ENCODE measurements around the gene PPIL6. TPM values are rescaled to one million over a fixed set of nuclear protein-coding genes. Genes with fewer than 3 reads are reported as not detected.

The PPIL6 gene
- polyA plus RNA-seq, 1 of the 3 experiments (the other 2 are of a cell fraction), result 1.1 TPM

- Histone ChIP-seq H3K4me3 (ENCODE audit: low read depth in 2 of 2, low read length in 1 of 2) (no peak overlapping the region), H4K20me1 (ENCODE audit: insufficient read depth) (no peaks in the 10 kb centered on the region), H3F3A (replicated peaks; ENCODE audit: insufficient read depth) (no peaks in the 10 kb centered on the region), H3K27ac (ENCODE audit: low read depth in 2 of 2, low read length in 1 of 2) (no peak overlapping the region), H3K27me3 (ENCODE audit: insufficient read depth) (no peaks in the 10 kb centered on the region), H3K9me3 (no peaks in the 10 kb centered on the region), H3K9me2 (no peaks in the 10 kb centered on the region), H3K9ac (no peak overlapping the region), H2AFZ (ENCODE audit: low read depth) (no peak overlapping the region), H3K36me3 (replicated peaks in 1 of 2; ENCODE audit: control insufficient read depth in 1 of 2, insufficient read depth in 2 of 2, low read length in 1 of 2) (peaks cover 24 to 81% of the 10 kb centered on the region in 2 experiments), H3K79me2 (ENCODE audit: insufficient read depth) (peaks cover 3% of the 10 kb centered on the region; the same call in 1 of the 2 replicates), H3K4me1 (ENCODE audit: control insufficient read depth in 1 of 2, insufficient read depth in 2 of 2, low read depth in 1 of 2, low read length in 1 of 2) (no peaks in the 10 kb centered on the region), H3K4me2 (no peak overlapping the region)
- 88% methylated on average over 5 of the region's 7 CpGs for WGBS (ENCODE audit: low lambda C conversion rate)
- ChIA-PET POLR2A (interaction anchor here (0.6 kb wide), 1 partner anchor 316 kb away, joined by 5 read pairs; no protein-coding TSS in a partner anchor), CTCF (no interaction called here)
- no peak for DNase-seq
- TF ChIP-seq TCF12 (IDR thresholded peaks at IDR 0.05) (no peak), ZBTB33 (IDR thresholded peaks at IDR 0.05; ENCODE audit: borderline replicate concordance, low read depth) (no peak), RAD21 (IDR thresholded peaks at IDR 0.05; ENCODE audit: low read length) (no peak), SMC3 (IDR thresholded peaks at IDR 0.05; ENCODE audit: low read depth, low read length) (no peak), RFX5 (IDR thresholded peaks at IDR 0.05; ENCODE audit: low read length) (no peak), FOXM1 (IDR thresholded peaks at IDR 0.05; ENCODE audit: low read depth) (no peak), TAF1 (IDR thresholded peaks at IDR 0.05; ENCODE audit: borderline replicate concordance, low read depth, low read length) (no peak), USF2 (IDR thresholded peaks at IDR 0.05; ENCODE audit: borderline replicate concordance, low read depth, low read length) (no peak), CTCF (IDR thresholded peaks at IDR 0.05) (no peak), JUND (IDR thresholded peaks at IDR 0.05) (no peak), FOXJ3 (CRISPR knock-in tag; IDR thresholded peaks at IDR 0.05) (no peak), CHD2 (IDR thresholded peaks at IDR 0.05; ENCODE audit: low read length, partially characterized antibody) (no peak), NRF1 (IDR thresholded peaks at IDR 0.05; ENCODE audit: low read depth, low read length) (no peak)
Measured at GRCh38 chr6:109466212-109466923, 25.9 kb upstream of the PPIL6 start.
